Neural progenitor cell (in vitro differentiated cells): ENCODE results near the gene MYCN.

Experiments used
- EZH2 ChIP-seq: fragments of 200-600 bp; sonication (generic); IDR thresholded peaks from 2 replicates; pipeline ENCODE4 v1.6.1; 2017; ENCODE audit warnings: antibody characterized with exemption, mild to moderate bottlenecking, moderate library complexity
- EZH2phosphoT487 ChIP-seq: fragments of 200-600 bp; sonication (generic); IDR thresholded peaks from 2 replicates; pipeline ENCODE4 v1.6.1; 2017; ENCODE audit warnings: antibody characterized with exemption
- TF ChIP-seq, protein P1 (sequence below): fragments of 200-600 bp; sonication (generic); IDR thresholded peaks from 2 replicates; pipeline ENCODE4 v1.5.1; 2017; ENCODE audit warnings: antibody characterized with exemption, mild to moderate bottlenecking

- TF ChIP-seq, protein P1, sequence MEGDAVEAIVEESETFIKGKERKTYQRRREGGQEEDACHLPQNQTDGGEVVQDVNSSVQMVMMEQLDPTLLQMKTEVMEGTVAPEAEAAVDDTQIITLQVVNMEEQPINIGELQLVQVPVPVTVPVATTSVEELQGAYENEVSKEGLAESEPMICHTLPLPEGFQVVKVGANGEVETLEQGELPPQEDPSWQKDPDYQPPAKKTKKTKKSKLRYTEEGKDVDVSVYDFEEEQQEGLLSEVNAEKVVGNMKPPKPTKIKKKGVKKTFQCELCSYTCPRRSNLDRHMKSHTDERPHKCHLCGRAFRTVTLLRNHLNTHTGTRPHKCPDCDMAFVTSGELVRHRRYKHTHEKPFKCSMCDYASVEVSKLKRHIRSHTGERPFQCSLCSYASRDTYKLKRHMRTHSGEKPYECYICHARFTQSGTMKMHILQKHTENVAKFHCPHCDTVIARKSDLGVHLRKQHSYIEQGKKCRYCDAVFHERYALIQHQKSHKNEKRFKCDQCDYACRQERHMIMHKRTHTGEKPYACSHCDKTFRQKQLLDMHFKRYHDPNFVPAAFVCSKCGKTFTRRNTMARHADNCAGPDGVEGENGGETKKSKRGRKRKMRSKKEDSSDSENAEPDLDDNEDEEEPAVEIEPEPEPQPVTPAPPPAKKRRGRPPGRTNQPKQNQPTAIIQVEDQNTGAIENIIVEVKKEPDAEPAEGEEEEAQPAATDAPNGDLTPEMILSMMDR = no peak
- no peak for TF ChIP-seq EZH2phosphoT487
- TF ChIP-seq EZH2 = no peak
These were observed 38.9 kb downstream of the MYCN start for GRCh38 chr2:15979051-15979758.
